Gastrocnemius medialis (tissue), 4 donors: Measurements from ENCODE around the gene ELL2.

Source experiments
- CTCF ChIP-seq, 5 experiments: fragments of 450-650 bp in 3 of 5; fragments of 200-600 bp in 2 of 5; sonication (generic) in 2 of 5; IDR thresholded peaks in 4 of 5; conservative IDR thresholded peaks in 1 of 5; 1 replicate in 4 of 5; 2 replicates in 1 of 5; pipeline ENCODE4 v1.5.1; 2016 to 2019; ENCODE audit warnings: antibody characterized with exemption in 5 of 5, mild to moderate bottlenecking in 3 of 5, moderate library complexity in 3 of 5
- POLR2A ChIP-seq, 2 donors: fragments of 450-650 bp; IDR thresholded peaks; one replicate each; pipeline ENCODE4 v1.6.1; 2017; ENCODE audit warnings: antibody characterized with exemption in 2 of 2, mild to moderate bottlenecking in 2 of 2, moderate library complexity in 2 of 2

DNA sequence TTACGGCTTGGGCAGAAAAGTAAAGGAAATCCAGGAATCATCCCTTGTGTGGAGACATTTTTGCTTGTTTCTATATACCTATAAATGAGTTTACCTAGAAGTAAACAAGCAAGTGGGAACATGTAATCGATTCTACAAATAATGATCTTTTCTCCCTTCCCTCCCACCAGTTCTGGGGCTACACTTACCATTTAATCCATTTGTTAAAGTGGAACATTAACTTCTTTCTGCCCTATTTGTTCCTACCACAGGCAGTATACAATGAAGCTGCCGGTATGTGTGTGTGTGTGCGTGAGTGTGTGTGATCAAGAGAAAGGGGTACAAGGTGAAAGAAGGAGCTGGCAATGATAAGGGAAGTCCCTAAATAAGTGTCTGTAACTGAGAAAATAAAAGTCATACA, 26.4 kb upstream of the ELL2 start:
- TF ChIP-seq CTCF (IDR thresholded peaks at IDR 0.05 in 4 of 5, conservative IDR thresholded peaks at IDR 0.05 in 1 of 5) (no peak), POLR2A (IDR thresholded peaks at IDR 0.05) (no peak)
